HEK293 (cell line): ENCODE data around the gene PPRC1.
A peak's percentile ranks its signal among the peaks of the same experiment; 100 is the strongest.

Source experiments
- CTCF ChIA-PET: fragments of 350-600 bp; formaldehyde crosslinking; extraction: SDS; loops from one replicate; lab custom pipeline; 2021; ENCODE audit warnings: antibody characterized with exemption; lab: Yijun Ruan, JAX
- POLR2A ChIA-PET: fragments of 300-600 bp; formaldehyde crosslinking; extraction: SDS; loops from one replicate; lab custom pipeline; 2020; ENCODE audit warnings: antibody characterized with exemption, inconsistent platforms; lab: Yijun Ruan, JAX
- H3K27ac ChIP-seq: fragments of 200-500 bp; sonication (Bioruptor generic); 2 replicates; pipeline ENCODE4 v1.5.1; 2014; ENCODE audit warnings: low read depth, low read length, control low read depth, inconsistent platforms; ENCODE audit errors: extremely low read depth
- H3K36me3 ChIP-seq, 2 experiments: fragments of 200-500 bp in 1 of 2; sonication (Bioruptor generic) in 1 of 2; 1 replicate in 1 of 2; 2 replicates in 1 of 2; pipeline ENCODE4 v1.5.1; 2014 to 2017; ENCODE audit warnings: inconsistent platforms in 2 of 2, low read length in 2 of 2; ENCODE audit not compliant: control insufficient read depth in 2 of 2, insufficient read depth in 1 of 2
- H3K4me1 ChIP-seq: fragments of 200-500 bp; sonication (Bioruptor generic); 2 replicates; pipeline ENCODE4 v1.5.1; 2014; ENCODE audit warnings: mild to moderate bottlenecking, low read length, inconsistent platforms; ENCODE audit not compliant: control insufficient read depth, insufficient read depth
- H3K4me3 ChIP-seq: 2 replicates; pipeline ENCODE4 v1.5.1; 2011; ENCODE audit warnings: low read depth, mild to moderate bottlenecking, control low read depth, low read length, moderate library complexity
- H3K9me3 ChIP-seq: fragments of 200-500 bp; sonication (Bioruptor generic); 2 replicates; pipeline ENCODE4 v1.5.1; 2014; ENCODE audit warnings: low read depth, low read length, inconsistent platforms; ENCODE audit not compliant: control insufficient read depth, insufficient read depth
- HOXC10 ChIP-seq: sonication (generic); formaldehyde crosslinking; IDR thresholded peaks from 2 replicates; pipeline ENCODE4 v1.8.1; 2023; ENCODE audit warnings: mild to moderate bottlenecking, missing genetic modification reagents
- IKZF3 ChIP-seq: fragments of 450-650 bp; IDR thresholded peaks from 2 replicates; pipeline ENCODE4 v1.5.0; 2018; ENCODE audit warnings: missing biosample characterization, mild to moderate bottlenecking, missing genetic modification characterization, moderate library complexity
- SP2 ChIP-seq: fragments of 450-650 bp; formaldehyde crosslinking; IDR thresholded peaks from 2 replicates; pipeline ENCODE4 v1.5.1; 2016; ENCODE audit warnings: missing biosample characterization, missing genetic modification characterization
- WT1 ChIP-seq: fragments of 450-650 bp; formaldehyde crosslinking; IDR thresholded peaks from 2 replicates; pipeline ENCODE4 v1.5.1; 2016; ENCODE audit warnings: missing biosample characterization, missing genetic modification characterization
- ZBTB10 ChIP-seq: fragments of 450-650 bp; formaldehyde crosslinking; IDR thresholded peaks from 2 replicates; pipeline ENCODE4 v1.5.1; 2016; ENCODE audit warnings: missing biosample characterization, missing genetic modification characterization
- ZBTB48 ChIP-seq: fragments of 450-650 bp; formaldehyde crosslinking; IDR thresholded peaks from 2 replicates; pipeline ENCODE4 v1.5.1; 2016; ENCODE audit warnings: missing biosample characterization, missing genetic modification characterization
- ZNF10 ChIP-seq: fragments of 450-650 bp; formaldehyde crosslinking; IDR thresholded peaks from 2 replicates; pipeline ENCODE4 v1.5.1; 2017; ENCODE audit warnings: missing biosample characterization, missing genetic modification characterization
- ZNF239 ChIP-seq: fragments of 450-650 bp; formaldehyde crosslinking; IDR thresholded peaks from 2 replicates; pipeline ENCODE4 v1.5.1; 2016; ENCODE audit warnings: missing biosample characterization, missing genetic modification characterization
- ZNF274 ChIP-seq, 2 experiments: fragments of 200-500 bp in 1 of 2; fragments of 450-650 bp in 1 of 2; sonication (Bioruptor generic) in 1 of 2; formaldehyde crosslinking in 1 of 2; IDR thresholded peaks; 2 replicates each; pipeline versions ENCODE4 v1.5.1 to v1.6.1; 2014 to 2016; ENCODE audit warnings: borderline replicate concordance in 1 of 2, inconsistent platforms in 1 of 2, low read length in 1 of 2, missing biosample characterization in 1 of 2, missing genetic modification characterization in 1 of 2
- ZNF280D ChIP-seq: fragments of 450-650 bp; formaldehyde crosslinking; IDR thresholded peaks from 2 replicates; pipeline ENCODE4 v1.5.1; 2016; ENCODE audit warnings: missing biosample characterization, missing genetic modification characterization
- ZNF341 ChIP-seq: fragments of 450-650 bp; formaldehyde crosslinking; IDR thresholded peaks from 2 replicates; pipeline ENCODE4; 2016; ENCODE audit warnings: low read depth, missing biosample characterization, missing genetic modification characterization
- ZNF354C ChIP-seq: fragments of 450-650 bp; formaldehyde crosslinking; IDR thresholded peaks from 2 replicates; pipeline ENCODE4 v1.5.1; 2016; ENCODE audit warnings: missing biosample characterization, missing genetic modification characterization, low read depth, borderline replicate concordance
- ZNF362 ChIP-seq: fragments of 450-650 bp; formaldehyde crosslinking; IDR thresholded peaks from 2 replicates; pipeline ENCODE4 v1.5.1; 2016; ENCODE audit warnings: missing biosample characterization, missing genetic modification characterization
- ZNF366 ChIP-seq: fragments of 450-650 bp; formaldehyde crosslinking; conservative IDR thresholded peaks from 2 replicates; pipeline ENCODE4 v1.5.1; 2016; ENCODE audit warnings: missing biosample characterization, missing genetic modification characterization
- ZNF585B ChIP-seq: fragments of 450-650 bp; formaldehyde crosslinking; IDR thresholded peaks from 2 replicates; pipeline ENCODE4 v1.5.1; 2016; ENCODE audit warnings: missing biosample characterization, missing genetic modification characterization
- ZNF623 ChIP-seq: fragments of 450-650 bp; formaldehyde crosslinking; IDR thresholded peaks from 2 replicates; pipeline ENCODE4 v1.5.1; 2016; ENCODE audit warnings: missing biosample characterization, missing genetic modification characterization
- ZNF658 ChIP-seq: fragments of 450-650 bp; formaldehyde crosslinking; IDR thresholded peaks from 2 replicates; pipeline ENCODE4; 2016; ENCODE audit warnings: missing biosample characterization, missing genetic modification characterization
- ZNF660 ChIP-seq: fragments of 450-650 bp; IDR thresholded peaks from 2 replicates; pipeline ENCODE4 v1.5.1; 2018; ENCODE audit warnings: missing biosample characterization, mild to moderate bottlenecking, missing genetic modification characterization
- ZNF843 ChIP-seq: fragments of 450-650 bp; formaldehyde crosslinking; IDR thresholded peaks from 2 replicates; pipeline ENCODE4 v1.5.1; 2016; ENCODE audit warnings: missing biosample characterization, missing genetic modification characterization

Gene PPRC1

GRCh38 chr10:102102421-102102820 lies 30.4 kb upstream of the PPRC1 start:
- CTCF ChIA-PET, result interaction anchor here (0.6 to 2.5 kb wide), 4 partner anchors 9 to 57 kb away, joined by 3 to 17 read pairs (median 4); no protein-coding TSS in a partner anchor
- no peak overlapping the region for H3K4me3 ChIP-seq
- H3K36me3 ChIP-seq, result peaks cover 2 to 7% of the 10 kb centered on the region in 2 experiments
- no peak for TF ChIP-seq ZNF658
- TF ChIP-seq, all 188 proteins: peak for 0
- H3K27ac ChIP-seq, result no peak overlapping the region
- POLR2A ChIA-PET, result interaction anchor here (0.5 to 4.0 kb wide), 3 partner anchors 9 to 51 kb away, joined by 3 to 26 read pairs (median 7); no protein-coding TSS in a partner anchor
- no peaks in the 10 kb centered on the region for H3K9me3 ChIP-seq
- H3K4me1 ChIP-seq, result no peaks in the 10 kb centered on the region

- CTCF ChIA-PET, result no interaction called here
- TF ChIP-seq WT1, result no peak
- TF ChIP-seq ZNF585B (tag by site-specific recombination), result no peak
- 0 out of 2 replicates have a peak, but pooled peaks have one; percentile 34 for TF ChIP-seq ZBTB48 (tag by site-specific recombination)
- POLR2A ChIA-PET, result interaction anchor here (0.6 kb wide), 1 partner anchor 263 kb away, joined by 3 read pairs; the partner anchor contains the start of gene KCNIP2
- H3K9me3 ChIP-seq, result no peaks in the 10 kb centered on the region
- H3K4me3 ChIP-seq, result no peak overlapping the region
- no peaks in the 10 kb centered on the region for H3K4me1 ChIP-seq
- H3K27ac ChIP-seq, result no peak overlapping the region
- peaks cover 20 to 51% of the 10 kb centered on the region in 2 experiments for H3K36me3 ChIP-seq
These were observed 25.8 kb upstream of the PPRC1 start for GRCh38 chr10:102106998-102107397.

GRCh38 chr10:102109166-102110116 lies 23.4 kb upstream of the PPRC1 start:
- Histone ChIP-seq H3K4me1 (peaks cover 10% of the 10 kb centered on the region), H3K27ac (0 out of 2 replicates have a peak overlapping the region, but pooled peaks have one; percentile 17), H3K4me3 (no peak overlapping the region), H3K9me3 (no peaks in the 10 kb centered on the region), H3K36me3 (peaks cover 20 to 51% of the 10 kb centered on the region in 2 experiments)
- ChIA-PET POLR2A (no interaction called here), CTCF (interaction anchor here (2.6 kb wide), 1 partner anchor 8 kb away, joined by 7 read pairs; no protein-coding TSS in a partner anchor)
- TF ChIP-seq SP2 (tag by site-specific recombination) (no peak), ZNF341 (tag by site-specific recombination) (peak; percentile 74), ZNF585B (tag by site-specific recombination) (no peak), ZNF280D (tag by site-specific recombination) (no peak), ZNF623 (tag by site-specific recombination) (peak; percentile 76), ZNF274 (IDR thresholded peaks at IDR 0.05; ENCODE audit: low read length) (no peak), ZNF274 (tag by site-specific recombination; IDR thresholded peaks at IDR 0.05; ENCODE audit: borderline replicate concordance) (no peak), IKZF3 (tag by site-specific recombination) (no peak), ZNF660 (tag by site-specific recombination) (no peak), ZNF10 (tag by site-specific recombination) (peak; percentile 81; the same call in 1 of the 2 replicates)

GRCh38 chr10:102111276-102111675 lies 21.6 kb upstream of the PPRC1 start:
- ChIA-PET POLR2A (interaction anchor here (1.6 kb wide), 1 partner anchor 9 kb away, joined by 7 read pairs; no protein-coding TSS in a partner anchor), CTCF (interaction anchor here (1.2 to 2.6 kb wide), 5 partner anchors 10 to 276 kb away, joined by 3 to 7 read pairs (median 4); no protein-coding TSS in a partner anchor)
- peaks cover 20 to 51% of the 10 kb centered on the region in 2 experiments for H3K36me3 ChIP-seq
- TF ChIP-seq HOXC10 (CRISPR knock-in tag) (no peak), ZNF239 (tag by site-specific recombination) (no peak), ZNF366 (tag by site-specific recombination) (no peak), ZNF354C (tag by site-specific recombination) (no peak), ZNF843 (tag by site-specific recombination) (no peak), ZNF362 (tag by site-specific recombination) (no peak), ZBTB10 (tag by site-specific recombination) (no peak)

More at GRCh38 chr10:102111276-102111675, 21.6 kb upstream of the PPRC1 start:
- H3K9me3 ChIP-seq, result no peaks in the 10 kb centered on the region
- no peak overlapping the region for H3K27ac ChIP-seq
- H3K4me1 ChIP-seq, result peaks cover 18% of the 10 kb centered on the region
- no peak overlapping the region for H3K4me3 ChIP-seq
